GM23338 (cell line): Measurements from ENCODE around the gene MINAR1. TPM values are rescaled to one million over a fixed set of nuclear protein-coding genes. Genes with fewer than 3 reads are reported as not detected.

ENCODE experiments used
- ATAC-seq: fragments of 200-7000 bp; cut with Tn5 transposase; 3 replicates; pipeline ENCODE4 v1.9.1; 2020
- DNase-seq: peaks from one replicate; pipeline ENCODE4 v3.0.0-alpha.2; 2015; ENCODE audit warnings: low spot score
- H2AFZ ChIP-seq: fragments of 200-600 bp; sonication (generic); 2 replicates; pipeline ENCODE4 v1.8.0; 2016; ENCODE audit warnings: antibody characterized with exemption, mild to moderate bottlenecking, moderate library complexity
- H3F3A ChIP-seq: fragments of 200-600 bp; sonication (generic); replicated peaks from 2 replicates; pipeline ENCODE4 v1.8.0; 2017; ENCODE audit warnings: antibody characterized with exemption, mixed run types, low read depth
- H3K27ac ChIP-seq: fragments of 200-600 bp; sonication (generic); 2 replicates; pipeline ENCODE4 v1.6.1; 2016; ENCODE audit warnings: low read depth
- H3K27me3 ChIP-seq: fragments of 200-600 bp; sonication (generic); 2 replicates; pipeline ENCODE4 v1.8.0; 2016; ENCODE audit warnings: mild to moderate bottlenecking, mixed run types, moderate library complexity; ENCODE audit not compliant: insufficient read depth
- H3K36me3 ChIP-seq: fragments of 200-600 bp; sonication (generic); 2 replicates; pipeline ENCODE4 v1.8.0; 2016; ENCODE audit warnings: mild to moderate bottlenecking; ENCODE audit not compliant: insufficient read depth
- H3K4me1 ChIP-seq: fragments of 200-600 bp; sonication (generic); 2 replicates; pipeline ENCODE4 v1.8.0; 2016; ENCODE audit warnings: mild to moderate bottlenecking, moderate library complexity; ENCODE audit not compliant: insufficient read depth
- H3K4me2 ChIP-seq: fragments of 200-600 bp; sonication (generic); 2 replicates; pipeline ENCODE4 v1.7.1; 2017; ENCODE audit warnings: mixed run types
- H3K4me3 ChIP-seq: fragments of 200-600 bp; sonication (generic); 2 replicates; pipeline ENCODE4 v1.6.1; 2016; ENCODE audit warnings: mixed run types
- H3K79me2 ChIP-seq: fragments of 200-600 bp; sonication (generic); replicated peaks from 2 replicates; pipeline ENCODE4 v1.8.0; 2017; ENCODE audit warnings: mild to moderate bottlenecking; ENCODE audit not compliant: insufficient read depth
- H3K9me2 ChIP-seq: fragments of 200-600 bp; sonication (generic); 2 replicates; pipeline ENCODE4 v1.8.0; 2017; ENCODE audit not compliant: insufficient read depth
- H4K20me1 ChIP-seq: fragments of 200-600 bp; sonication (generic); replicated peaks from 2 replicates; pipeline ENCODE4 v1.8.0; 2017; ENCODE audit warnings: mild to moderate bottlenecking; ENCODE audit not compliant: insufficient read depth
- H3K27ac Mint-ChIP-seq: 2 replicates; pipeline ENCODE4 v1.8.0; 2020; ENCODE audit warnings: inconsistent platforms, mild to moderate bottlenecking, moderate library complexity, mixed read lengths
- H3K27me3 Mint-ChIP-seq: 3 replicates; pipeline ENCODE4 v1.8.0; 2022; ENCODE audit warnings: low read depth, mild to moderate bottlenecking, moderate library complexity, mixed read lengths, inconsistent platforms; ENCODE audit not compliant: insufficient read depth, poor library complexity
- H3K36me3 Mint-ChIP-seq: 3 replicates; pipeline ENCODE4 v1.8.0; 2021; ENCODE audit warnings: low read depth, mild to moderate bottlenecking, inconsistent platforms, moderate library complexity, mixed read lengths
- H3K4me1 Mint-ChIP-seq: 3 replicates; pipeline ENCODE4 v1.8.0; 2020; ENCODE audit warnings: mild to moderate bottlenecking, inconsistent platforms, mixed read lengths
- H3K4me3 Mint-ChIP-seq: 3 replicates; pipeline ENCODE4 v1.8.0; 2021; ENCODE audit warnings: moderate library complexity, mild to moderate bottlenecking, inconsistent platforms, mixed read lengths
- H3K9me3 Mint-ChIP-seq: 3 replicates; pipeline ENCODE4 v1.8.0; 2020; ENCODE audit warnings: moderate library complexity, mild to moderate bottlenecking, inconsistent platforms, mixed read lengths
- CREB1 ChIP-seq: fragments of 250-450 bp; sonication (Bioruptor Pico); IDR thresholded peaks from 2 replicates; pipeline ENCODE4 v1.5.0; 2020; ENCODE audit warnings: low read depth, mild to moderate bottlenecking, moderate library complexity
- CTCF ChIP-seq, 2 experiments: fragments of 200-600 bp in 1 of 2; sonication (generic) in 1 of 2; conservative IDR thresholded peaks; 2 replicates each; pipeline versions ENCODE4 v1.5.1 to v1.6.1; 2016 to 2017; ENCODE audit warnings: antibody characterized with exemption in 2 of 2, low read depth in 2 of 2, mild to moderate bottlenecking in 2 of 2, moderate library complexity in 1 of 2
- EZH2 ChIP-seq: fragments of 200-600 bp; sonication (generic); IDR thresholded peaks from one replicate; pipeline ENCODE4 v1.8.0; 2017; ENCODE audit warnings: antibody characterized with exemption, mild to moderate bottlenecking, low read depth; ENCODE audit not compliant: unreplicated experiment
- EZH2phosphoT487 ChIP-seq: fragments of 200-600 bp; sonication (generic); IDR thresholded peaks from one replicate; pipeline ENCODE4 v1.8.1; 2018; ENCODE audit warnings: antibody characterized with exemption; ENCODE audit not compliant: unreplicated experiment
- JUNB ChIP-seq: IDR thresholded peaks from one replicate; pipeline ENCODE4 v1.6.1; 2016; ENCODE audit warnings: antibody characterized with exemption; ENCODE audit not compliant: unreplicated experiment
- NANOG ChIP-seq: IDR thresholded peaks from 2 replicates; pipeline ENCODE4 v1.6.1; 2016; ENCODE audit warnings: antibody characterized with exemption, borderline replicate concordance
- POLR2AphosphoS5 ChIP-seq: IDR thresholded peaks from 2 replicates; pipeline ENCODE4 v1.6.1; 2016; ENCODE audit warnings: antibody characterized with exemption, low read depth
- STAT1 ChIP-seq: IDR thresholded peaks from one replicate; pipeline ENCODE4 v1.6.1; 2016; ENCODE audit warnings: antibody characterized with exemption; ENCODE audit not compliant: unreplicated experiment
- ZNF114 ChIP-seq: fragments of 250-450 bp; sonication (Bioruptor Pico); IDR thresholded peaks from 2 replicates; pipeline ENCODE4 v1.5.0; 2020; ENCODE audit warnings: mild to moderate bottlenecking, moderate library complexity
- ZNF331 ChIP-seq: fragments of 250-450 bp; sonication (Bioruptor Pico); IDR thresholded peaks from 2 replicates; pipeline ENCODE4 v1.5.0; 2020; ENCODE audit warnings: low read depth, mild to moderate bottlenecking, moderate library complexity
- polyA plus RNA-seq: library from polyadenylated mRNA; unstranded; fragments of >200 nt; fragmentation: Nextera tagmentation; extraction: Ambion mirVana; gene quantifications from 2 replicates; pipeline ENCODE4 v1.2.1, GENCODE V29; 2016
- total RNA-seq: library from RNA; depleted of rRNA; stranded (reverse); fragments of >200 nt; shearing (Covaris generic); gene quantifications from 2 replicates; pipeline ENCODE4 v1.2.3, GENCODE V29; 2014
- TF ChIP-seq, protein P1 (sequence below): IDR thresholded peaks from 2 replicates; pipeline ENCODE4 v1.6.1; 2016; ENCODE audit warnings: antibody characterized with exemption
- TF ChIP-seq, protein P2 (sequence below): fragments of 250-450 bp; sonication (Bioruptor Pico); IDR thresholded peaks from 2 replicates; pipeline ENCODE4 v1.5.0; 2020; ENCODE audit warnings: mild to moderate bottlenecking, moderate library complexity
- TF ChIP-seq, protein P3 (sequence below): IDR thresholded peaks from one replicate; pipeline ENCODE4 v1.6.1; 2018; ENCODE audit warnings: antibody characterized with exemption; ENCODE audit not compliant: unreplicated experiment

Gene MINAR1
- total and polyA plus RNA-seq, 2 experiments from 2014 or later: 0.32 to 1.4 TPM

- H3K27me3 ChIP-seq: peaks cover 3% of the 10 kb centered on the region; the same call in 1 of the 2 replicates
- H3K79me2 ChIP-seq: no peaks in the 10 kb centered on the region
- H3K27ac ChIP-seq: no peak overlapping the region
- ATAC-seq (peak; percentile 77), DNase-seq (peak; percentile 53)
- Mint-ChIP-seq H3K4me1 (peaks cover 10% of the 10 kb centered on the region), H3K4me3 (no peak overlapping the region), H3K9me3 (no peaks in the 10 kb centered on the region), H3K36me3 (no peaks in the 10 kb centered on the region), H3K27me3 (peaks cover 3% of the 10 kb centered on the region), H3K27ac (no peak overlapping the region; the same call in 1 of the 2 replicates)
- no peaks in the 10 kb centered on the region for H3F3A ChIP-seq
- no peaks in the 10 kb centered on the region for H4K20me1 ChIP-seq
- H3K4me3 ChIP-seq: no peak overlapping the region
- H3K4me1 ChIP-seq: no peaks in the 10 kb centered on the region
- no peak overlapping the region for H3K4me2 ChIP-seq
- TF ChIP-seq CTCF (conservative IDR thresholded peaks at IDR 0.05; ENCODE audit: low read depth in 2 of 2) (no peak), ZNF114 (CRISPR knock-in tag) (no peak), EZH2 (no peak), JUNB (no peak), NANOG (no peak), STAT1 (no peak), EZH2phosphoT487 (no peak), ZNF331 (CRISPR knock-in tag) (no peak), CREB1 (CRISPR knock-in tag) (no peak), POLR2AphosphoS5 (no peak)
- TF ChIP-seq, protein P1, sequence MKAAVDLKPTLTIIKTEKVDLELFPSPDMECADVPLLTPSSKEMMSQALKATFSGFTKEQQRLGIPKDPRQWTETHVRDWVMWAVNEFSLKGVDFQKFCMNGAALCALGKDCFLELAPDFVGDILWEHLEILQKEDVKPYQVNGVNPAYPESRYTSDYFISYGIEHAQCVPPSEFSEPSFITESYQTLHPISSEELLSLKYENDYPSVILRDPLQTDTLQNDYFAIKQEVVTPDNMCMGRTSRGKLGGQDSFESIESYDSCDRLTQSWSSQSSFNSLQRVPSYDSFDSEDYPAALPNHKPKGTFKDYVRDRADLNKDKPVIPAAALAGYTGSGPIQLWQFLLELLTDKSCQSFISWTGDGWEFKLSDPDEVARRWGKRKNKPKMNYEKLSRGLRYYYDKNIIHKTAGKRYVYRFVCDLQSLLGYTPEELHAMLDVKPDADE: no peak
- TF ChIP-seq, protein P2, sequence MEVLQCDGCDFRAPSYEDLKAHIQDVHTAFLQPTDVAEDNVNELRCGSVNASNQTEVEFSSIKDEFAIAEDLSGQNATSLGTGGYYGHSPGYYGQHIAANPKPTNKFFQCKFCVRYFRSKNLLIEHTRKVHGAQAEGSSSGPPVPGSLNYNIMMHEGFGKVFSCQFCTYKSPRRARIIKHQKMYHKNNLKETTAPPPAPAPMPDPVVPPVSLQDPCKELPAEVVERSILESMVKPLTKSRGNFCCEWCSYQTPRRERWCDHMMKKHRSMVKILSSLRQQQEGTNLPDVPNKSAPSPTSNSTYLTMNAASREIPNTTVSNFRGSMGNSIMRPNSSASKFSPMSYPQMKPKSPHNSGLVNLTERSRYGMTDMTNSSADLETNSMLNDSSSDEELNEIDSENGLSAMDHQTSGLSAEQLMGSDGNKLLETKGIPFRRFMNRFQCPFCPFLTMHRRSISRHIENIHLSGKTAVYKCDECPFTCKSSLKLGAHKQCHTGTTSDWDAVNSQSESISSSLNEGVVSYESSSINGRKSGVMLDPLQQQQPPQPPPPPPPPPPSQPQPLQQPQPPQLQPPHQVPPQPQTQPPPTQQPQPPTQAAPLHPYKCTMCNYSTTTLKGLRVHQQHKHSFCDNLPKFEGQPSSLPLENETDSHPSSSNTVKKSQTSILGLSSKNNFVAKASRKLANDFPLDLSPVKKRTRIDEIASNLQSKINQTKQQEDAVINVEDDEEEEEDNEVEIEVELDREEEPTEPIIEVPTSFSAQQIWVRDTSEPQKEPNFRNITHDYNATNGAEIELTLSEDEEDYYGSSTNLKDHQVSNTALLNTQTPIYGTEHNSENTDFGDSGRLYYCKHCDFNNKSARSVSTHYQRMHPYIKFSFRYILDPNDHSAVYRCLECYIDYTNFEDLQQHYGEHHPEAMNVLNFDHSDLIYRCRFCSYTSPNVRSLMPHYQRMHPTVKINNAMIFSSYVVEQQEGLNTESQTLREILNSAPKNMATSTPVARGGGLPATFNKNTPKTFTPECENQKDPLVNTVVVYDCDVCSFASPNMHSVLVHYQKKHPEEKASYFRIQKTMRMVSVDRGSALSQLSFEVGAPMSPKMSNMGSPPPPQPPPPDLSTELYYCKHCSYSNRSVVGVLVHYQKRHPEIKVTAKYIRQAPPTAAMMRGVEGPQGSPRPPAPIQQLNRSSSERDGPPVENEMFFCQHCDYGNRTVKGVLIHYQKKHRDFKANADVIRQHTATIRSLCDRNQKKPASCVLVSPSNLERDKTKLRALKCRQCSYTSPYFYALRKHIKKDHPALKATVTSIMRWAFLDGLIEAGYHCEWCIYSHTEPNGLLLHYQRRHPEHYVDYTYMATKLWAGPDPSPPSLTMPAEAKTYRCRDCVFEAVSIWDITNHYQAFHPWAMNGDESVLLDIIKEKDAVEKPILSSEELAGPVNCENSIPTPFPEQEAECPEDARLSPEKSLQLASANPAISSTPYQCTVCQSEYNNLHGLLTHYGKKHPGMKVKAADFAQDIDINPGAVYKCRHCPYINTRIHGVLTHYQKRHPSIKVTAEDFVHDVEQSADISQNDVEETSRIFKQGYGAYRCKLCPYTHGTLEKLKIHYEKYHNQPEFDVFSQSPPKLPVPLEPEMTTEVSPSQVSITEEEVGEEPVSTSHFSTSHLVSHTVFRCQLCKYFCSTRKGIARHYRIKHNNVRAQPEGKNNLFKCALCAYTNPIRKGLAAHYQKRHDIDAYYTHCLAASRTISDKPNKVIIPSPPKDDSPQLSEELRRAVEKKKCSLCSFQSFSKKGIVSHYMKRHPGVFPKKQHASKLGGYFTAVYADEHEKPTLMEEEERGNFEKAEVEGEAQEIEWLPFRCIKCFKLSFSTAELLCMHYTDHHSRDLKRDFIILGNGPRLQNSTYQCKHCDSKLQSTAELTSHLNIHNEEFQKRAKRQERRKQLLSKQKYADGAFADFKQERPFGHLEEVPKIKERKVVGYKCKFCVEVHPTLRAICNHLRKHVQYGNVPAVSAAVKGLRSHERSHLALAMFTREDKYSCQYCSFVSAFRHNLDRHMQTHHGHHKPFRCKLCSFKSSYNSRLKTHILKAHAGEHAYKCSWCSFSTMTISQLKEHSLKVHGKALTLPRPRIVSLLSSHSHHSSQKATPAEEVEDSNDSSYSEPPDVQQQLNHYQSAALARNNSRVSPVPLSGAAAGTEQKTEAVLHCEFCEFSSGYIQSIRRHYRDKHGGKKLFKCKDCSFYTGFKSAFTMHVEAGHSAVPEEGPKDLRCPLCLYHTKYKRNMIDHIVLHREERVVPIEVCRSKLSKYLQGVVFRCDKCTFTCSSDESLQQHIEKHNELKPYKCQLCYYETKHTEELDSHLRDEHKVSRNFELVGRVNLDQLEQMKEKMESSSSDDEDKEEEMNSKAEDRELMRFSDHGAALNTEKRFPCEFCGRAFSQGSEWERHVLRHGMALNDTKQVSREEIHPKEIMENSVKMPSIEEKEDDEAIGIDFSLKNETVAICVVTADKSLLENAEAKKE (CRISPR knock-in tag): no peak
- TF ChIP-seq, protein P3, sequence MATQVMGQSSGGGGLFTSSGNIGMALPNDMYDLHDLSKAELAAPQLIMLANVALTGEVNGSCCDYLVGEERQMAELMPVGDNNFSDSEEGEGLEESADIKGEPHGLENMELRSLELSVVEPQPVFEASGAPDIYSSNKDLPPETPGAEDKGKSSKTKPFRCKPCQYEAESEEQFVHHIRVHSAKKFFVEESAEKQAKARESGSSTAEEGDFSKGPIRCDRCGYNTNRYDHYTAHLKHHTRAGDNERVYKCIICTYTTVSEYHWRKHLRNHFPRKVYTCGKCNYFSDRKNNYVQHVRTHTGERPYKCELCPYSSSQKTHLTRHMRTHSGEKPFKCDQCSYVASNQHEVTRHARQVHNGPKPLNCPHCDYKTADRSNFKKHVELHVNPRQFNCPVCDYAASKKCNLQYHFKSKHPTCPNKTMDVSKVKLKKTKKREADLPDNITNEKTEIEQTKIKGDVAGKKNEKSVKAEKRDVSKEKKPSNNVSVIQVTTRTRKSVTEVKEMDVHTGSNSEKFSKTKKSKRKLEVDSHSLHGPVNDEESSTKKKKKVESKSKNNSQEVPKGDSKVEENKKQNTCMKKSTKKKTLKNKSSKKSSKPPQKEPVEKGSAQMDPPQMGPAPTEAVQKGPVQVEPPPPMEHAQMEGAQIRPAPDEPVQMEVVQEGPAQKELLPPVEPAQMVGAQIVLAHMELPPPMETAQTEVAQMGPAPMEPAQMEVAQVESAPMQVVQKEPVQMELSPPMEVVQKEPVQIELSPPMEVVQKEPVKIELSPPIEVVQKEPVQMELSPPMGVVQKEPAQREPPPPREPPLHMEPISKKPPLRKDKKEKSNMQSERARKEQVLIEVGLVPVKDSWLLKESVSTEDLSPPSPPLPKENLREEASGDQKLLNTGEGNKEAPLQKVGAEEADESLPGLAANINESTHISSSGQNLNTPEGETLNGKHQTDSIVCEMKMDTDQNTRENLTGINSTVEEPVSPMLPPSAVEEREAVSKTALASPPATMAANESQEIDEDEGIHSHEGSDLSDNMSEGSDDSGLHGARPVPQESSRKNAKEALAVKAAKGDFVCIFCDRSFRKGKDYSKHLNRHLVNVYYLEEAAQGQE: no peak
- no peaks in the 10 kb centered on the region for H3K9me2 ChIP-seq
- H3K36me3 ChIP-seq: no peaks in the 10 kb centered on the region
- H2AFZ ChIP-seq: 0 out of 2 replicates have a peak overlapping the region, but pooled peaks have one; percentile 11
Observed at GRCh38 chr15:79440355-79440908, 8.3 kb downstream of the MINAR1 start.
